GM19328 (cell line): ENCODE data around the gene MYBL2.

ENCODE experiments used
- ATAC-seq: cut with Tn5 transposase; IDR thresholded peaks from one replicate; pipeline ENCODE4 v1.9.1; 2021; ENCODE audit warnings: mild to moderate bottlenecking, moderate library complexity; ENCODE audit not compliant: unreplicated experiment

Gene MYBL2

GRCh38 chr20:43721429-43722152 is 54.7 kb downstream of the MYBL2 start:
- ATAC-seq = no peak

GRCh38 chr20:43722153-43722505 is 55.2 kb downstream of the MYBL2 start:
- ATAC-seq = no peak

DNA sequence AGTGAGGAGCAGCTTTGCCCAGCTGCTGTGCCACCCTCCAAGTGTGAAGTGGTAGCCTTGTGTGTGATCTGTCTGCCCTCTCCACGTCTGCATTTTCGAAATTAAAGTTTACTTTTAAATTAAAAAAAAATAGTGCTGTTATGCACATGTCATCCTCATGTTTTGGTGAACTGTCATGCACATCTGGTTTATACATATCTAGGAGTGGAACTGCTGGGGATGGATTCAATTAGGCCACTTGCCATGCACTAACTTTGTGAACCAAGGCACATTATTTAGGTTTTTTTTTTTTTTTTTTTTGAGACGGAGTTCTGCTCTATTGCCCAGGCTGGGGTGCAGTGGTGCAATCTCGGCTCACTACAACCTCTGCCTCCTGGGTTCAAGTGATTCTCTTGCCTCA is 56.3 kb downstream of the MYBL2 start:
- no peak for ATAC-seq

DNA sequence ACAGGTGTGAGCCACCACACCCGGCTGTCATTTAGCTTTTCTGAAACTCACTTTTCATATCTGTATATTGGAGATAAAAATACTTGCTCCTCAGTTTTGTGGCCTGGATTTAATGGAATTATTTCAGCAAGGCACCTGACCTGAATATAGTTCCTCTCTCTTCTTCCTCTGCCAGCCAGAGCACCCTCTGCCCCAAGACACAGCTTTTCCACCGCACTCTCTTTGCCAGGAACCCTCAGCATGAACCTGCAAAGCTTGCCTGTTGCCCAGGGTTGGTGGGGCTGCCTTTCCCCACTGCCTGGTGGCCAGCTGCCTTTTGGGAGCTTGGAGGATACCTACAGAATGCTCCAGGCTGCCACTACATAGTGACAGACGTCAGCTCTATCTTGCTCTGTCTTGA is 56.8 kb downstream of the MYBL2 start:
- ATAC-seq = no peak

- ATAC-seq = no peak
Measured at GRCh38 chr20:43724383-43724782, 57.5 kb downstream of the MYBL2 start.

DNA sequence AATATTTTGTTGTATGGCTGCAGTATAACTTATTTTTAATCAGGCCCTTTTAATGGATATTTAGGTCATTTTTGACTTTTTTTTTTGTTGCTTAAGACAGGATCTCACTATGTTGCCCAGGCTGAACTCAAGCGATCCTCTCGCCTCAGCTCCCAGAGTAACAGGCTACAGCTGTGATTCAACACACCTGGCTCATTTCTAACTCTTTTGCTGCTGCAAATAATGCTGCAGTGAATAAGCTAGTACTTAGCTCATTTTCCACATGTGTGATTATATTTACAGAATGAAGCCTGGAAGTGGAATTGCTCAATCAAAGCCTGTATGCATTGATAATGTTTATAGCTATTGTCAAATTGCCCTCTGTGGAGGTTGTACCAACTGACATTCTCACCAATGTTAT is 58.8 kb downstream of the MYBL2 start:
- no peak for ATAC-seq

DNA sequence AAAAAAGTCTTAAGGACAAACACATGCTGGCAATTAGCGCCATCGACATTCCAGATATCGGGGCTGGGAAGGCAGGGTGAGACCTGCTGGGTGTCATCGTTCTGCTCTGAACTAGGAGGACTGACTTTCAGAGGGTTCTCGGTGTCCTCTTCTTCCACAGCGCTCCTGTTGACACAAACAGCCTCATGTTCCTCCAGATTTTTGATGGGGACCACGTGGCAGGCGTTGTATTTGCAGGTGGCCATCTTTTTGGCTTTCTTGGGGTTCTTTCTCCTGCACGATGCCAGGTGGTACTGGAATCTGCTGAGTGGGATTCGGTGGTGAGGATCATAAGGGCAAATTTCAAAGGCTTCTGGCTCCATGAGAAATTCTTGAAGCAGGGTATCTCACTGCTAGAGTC is 59.4 kb downstream of the MYBL2 start:
- ATAC-seq = no peak

- no peak for ATAC-seq
Measured at GRCh38 chr20:43726811-43727338, 60.0 kb downstream of the MYBL2 start, which contains the start of gene GTSF1L. GTSF1L (minus strand) TSS chr20:43727002; CDS start chr20:43726694, 308 bp downstream.

DNA sequence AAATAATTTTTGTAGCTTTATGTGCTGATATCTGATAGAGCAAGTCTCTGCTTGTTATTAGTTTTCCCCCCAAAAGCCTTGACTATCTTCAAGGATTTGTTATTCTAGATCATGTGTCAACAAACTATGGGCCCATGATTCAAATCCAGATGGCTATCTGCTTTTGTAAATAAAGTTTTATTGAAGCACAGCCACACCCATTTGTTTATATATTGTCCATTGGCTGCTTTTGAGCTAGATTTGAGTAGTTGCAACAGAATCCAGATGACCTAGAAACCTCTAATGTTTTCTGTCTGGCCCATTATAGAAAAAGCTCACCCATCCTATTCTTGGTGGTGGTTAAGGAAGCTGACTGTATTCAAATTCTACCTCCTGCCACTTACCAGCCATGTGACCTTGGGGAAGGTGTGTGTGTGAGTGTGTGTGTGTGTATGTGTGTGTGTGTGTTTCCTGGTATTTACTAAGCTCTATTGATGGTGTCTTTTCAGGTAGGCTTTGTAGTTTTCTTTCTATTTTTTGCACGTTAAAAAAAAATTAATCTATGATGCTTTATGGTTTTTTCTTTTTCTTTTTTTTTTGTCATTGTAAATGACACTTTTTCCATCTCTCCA is 61.2 kb downstream of the MYBL2 start:
- peak; percentile 67 for ATAC-seq

- ATAC-seq = no peak
Measured at GRCh38 chr20:43728686-43729255, 61.9 kb downstream of the MYBL2 start.

DNA sequence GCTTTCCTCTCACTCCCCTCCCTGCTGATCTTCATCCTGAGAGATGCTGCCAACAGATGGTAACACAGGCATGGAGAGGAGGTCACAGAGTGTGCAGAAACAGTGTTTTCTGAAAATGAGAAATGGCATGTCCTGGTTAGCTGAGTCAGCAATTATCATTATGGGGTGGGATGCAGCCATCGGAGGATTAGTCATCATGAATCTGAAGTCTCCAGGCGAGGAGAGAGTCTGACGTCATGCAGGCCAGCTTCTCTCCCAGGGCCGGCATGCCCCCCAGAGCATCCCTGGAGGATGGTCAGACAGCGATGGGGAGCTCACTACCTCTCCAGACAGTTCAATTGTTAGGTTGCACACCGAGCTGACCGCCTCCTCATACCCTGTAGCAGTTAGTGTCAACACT is 64.6 kb downstream of the MYBL2 start:
- ATAC-seq = no peak

DNA sequence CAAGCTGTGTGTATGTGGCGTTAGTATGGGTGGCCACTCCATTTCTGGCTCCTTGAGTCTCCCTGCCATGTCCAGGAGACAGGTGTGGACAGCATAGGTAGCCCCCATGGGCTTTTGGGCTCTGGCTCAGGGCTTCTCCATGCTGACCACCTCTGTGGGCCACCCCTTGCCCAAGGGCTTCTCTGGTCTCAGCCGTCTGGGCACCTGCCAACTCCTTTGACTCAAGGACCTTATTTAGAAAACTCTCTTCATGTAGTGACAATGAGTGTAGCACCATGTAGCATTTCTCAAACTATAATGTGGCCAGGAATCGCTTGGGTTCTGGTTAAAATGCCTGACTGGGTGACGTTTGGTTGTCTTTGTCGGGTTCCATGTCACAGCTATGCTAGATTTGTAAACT is 65.0 kb downstream of the MYBL2 start:
- no peak for ATAC-seq

GRCh38 chr20:43736588-43737158 is 69.8 kb downstream of the MYBL2 start:
- ATAC-seq = no peak

DNA sequence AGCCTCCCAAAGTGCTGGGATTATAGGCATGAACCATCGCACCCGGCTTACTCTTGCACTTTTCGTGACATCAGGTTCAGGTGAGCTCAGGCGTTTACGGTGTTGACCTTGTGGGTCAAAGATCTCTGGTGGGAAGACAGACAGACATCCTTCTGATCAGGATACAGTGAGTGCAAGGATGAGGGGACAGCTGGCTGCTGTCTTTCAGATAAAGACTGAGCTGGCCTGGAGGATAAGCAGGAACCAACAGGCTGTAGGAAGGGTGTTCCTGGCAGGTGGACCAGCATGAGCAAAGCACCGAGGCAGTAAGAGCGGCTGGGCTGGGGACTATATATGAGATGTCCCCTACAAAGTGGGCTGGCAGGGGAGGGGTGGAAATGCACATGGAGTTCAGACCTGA is 71.0 kb downstream of the MYBL2 start:
- ATAC-seq = no peak

DNA sequence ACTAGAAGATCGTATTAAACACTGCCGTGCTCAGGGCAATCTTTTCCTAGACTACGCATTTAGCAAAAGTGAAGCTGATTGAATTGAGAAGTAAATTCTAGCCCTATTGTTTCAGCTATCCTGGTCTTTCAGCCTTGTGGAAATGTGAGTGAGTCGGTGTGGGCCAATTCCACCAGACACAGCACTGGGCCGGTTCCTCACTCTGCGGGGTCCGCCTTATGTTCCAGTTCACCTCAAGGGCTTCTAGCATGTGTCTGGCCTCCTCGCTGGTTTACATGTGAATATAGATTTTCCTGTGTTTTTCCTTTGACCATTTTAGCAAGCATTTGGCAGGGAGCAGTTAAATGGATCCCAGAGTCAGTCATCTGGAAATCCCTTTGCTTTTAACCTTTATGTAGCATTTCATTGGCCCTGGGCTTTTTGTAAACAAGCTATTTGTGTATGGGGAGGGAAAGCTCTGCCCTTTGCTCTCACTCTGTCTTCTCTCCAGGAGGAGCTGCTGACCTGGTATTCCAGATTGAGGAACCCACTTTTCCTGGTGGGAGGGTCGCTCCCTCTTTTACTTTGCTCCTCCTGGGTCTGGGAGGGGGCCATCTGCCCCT is 72.3 kb downstream of the MYBL2 start:
- no peak for ATAC-seq

DNA sequence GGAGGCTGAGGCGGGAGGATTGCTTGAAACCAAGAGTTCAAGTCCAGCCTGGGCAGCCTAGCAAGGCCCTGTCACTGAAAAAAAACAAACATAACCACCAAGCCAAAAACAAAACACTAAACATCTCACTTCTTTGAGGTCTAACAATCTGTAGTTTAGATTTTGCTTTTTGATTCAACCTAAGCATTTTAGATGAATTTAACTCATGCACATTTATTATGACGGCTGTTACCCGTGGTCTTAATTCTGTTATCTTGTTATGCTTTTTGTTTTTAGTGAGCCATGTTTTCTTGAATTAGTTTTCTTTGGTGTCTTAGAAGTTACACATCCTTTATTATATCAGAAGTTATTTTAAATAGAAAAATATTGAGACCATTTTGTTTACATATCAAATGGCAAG is 73.7 kb downstream of the MYBL2 start:
- ATAC-seq = no peak

DNA sequence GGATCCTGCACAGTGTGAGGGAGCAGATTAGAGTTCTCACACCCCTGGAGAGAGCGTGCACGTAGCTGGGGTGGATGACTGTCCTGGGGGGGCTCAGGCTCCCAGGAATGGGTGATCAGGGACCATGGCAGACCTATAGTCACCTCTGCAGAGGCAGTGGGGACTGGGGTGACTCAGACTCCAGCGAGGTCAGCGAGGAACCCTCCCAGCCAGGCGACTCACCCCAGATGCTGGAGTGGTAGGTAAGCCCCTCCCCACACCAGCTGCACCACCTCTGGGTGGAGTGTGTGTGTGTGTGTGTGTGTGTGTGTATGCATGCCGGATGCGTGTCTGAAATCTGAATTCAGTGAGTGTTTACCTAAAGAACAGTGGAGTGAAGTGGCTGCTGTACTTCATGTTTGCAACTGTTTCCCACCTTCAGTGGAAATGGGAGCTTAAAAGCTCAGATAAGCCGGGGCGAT is 77.3 kb downstream of the MYBL2 start:
- no peak for ATAC-seq

DNA sequence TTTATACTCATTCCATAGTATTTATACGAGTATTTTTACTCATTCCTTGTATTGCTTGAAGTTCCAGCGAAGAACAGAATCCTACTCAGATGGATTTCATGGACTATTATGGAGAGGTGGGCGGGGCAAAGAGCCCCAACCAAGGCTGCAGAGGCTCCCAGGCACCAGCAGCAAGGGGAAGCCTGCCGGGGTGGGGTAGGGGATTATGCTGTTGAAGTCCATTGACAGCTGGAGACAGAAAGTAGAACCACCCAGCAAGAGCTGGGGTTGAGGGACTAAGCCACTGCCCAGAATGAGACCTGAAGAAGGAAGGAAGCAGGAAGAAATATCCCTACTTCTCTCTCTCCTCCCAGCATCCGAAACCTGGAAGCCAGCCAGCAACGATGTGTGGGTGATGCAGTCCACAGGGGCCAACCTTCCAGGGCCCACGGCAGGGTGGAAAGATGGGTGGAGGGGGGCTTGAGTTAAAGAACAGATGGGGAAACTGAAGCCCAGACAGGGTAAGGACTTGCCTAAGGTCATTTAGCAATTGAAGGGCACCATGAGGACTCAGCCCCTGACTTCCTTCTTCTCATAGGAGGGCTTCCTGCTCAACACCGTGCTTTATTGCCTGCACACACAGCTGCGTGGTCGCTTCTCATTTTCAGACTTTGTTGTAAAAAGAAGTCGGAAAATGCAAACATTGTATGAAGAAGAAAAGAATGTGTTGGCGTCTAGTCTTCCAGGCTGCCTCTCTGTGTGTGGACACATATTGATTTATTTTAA is 78.2 kb downstream of the MYBL2 start:
- ATAC-seq = no peak

DNA sequence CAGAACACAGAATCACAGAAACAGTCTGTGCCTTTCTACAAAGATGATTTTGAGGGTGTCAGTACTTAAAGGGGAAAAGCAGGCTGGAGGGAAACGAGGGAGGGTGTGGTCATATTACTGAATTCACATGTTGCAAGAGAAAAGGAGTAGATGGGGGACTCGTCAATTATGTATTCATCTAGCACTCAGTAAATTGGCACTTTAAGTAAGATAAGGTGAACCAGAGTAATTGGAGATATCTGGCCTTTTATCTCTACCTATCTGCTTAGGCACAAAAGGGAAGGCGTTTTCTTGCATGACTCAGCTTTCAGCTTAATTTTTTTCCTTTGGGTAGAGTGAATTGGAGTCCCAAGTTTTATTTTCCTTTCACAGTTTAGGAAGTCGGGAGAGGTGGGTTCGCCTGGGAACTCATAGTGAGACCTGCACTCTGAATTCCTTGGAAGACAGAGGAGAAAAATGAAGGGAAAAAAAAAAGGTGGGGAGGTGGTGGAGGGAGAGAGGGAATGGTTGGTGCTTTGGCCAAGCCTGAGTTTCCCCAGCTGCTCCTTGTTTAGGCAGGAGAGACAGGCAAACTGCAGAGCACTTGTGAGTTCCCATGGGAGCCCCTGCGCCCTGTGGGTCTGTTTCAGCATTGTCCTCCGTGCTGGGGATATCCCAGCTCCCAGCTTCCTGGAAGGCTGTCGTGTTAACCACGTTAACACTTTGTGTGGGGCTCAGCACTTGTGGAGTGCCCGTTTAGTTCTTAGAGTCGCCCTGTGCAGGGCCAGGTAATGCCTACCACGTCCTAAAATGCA is 79.6 kb downstream of the MYBL2 start:
- ATAC-seq = no peak

DNA sequence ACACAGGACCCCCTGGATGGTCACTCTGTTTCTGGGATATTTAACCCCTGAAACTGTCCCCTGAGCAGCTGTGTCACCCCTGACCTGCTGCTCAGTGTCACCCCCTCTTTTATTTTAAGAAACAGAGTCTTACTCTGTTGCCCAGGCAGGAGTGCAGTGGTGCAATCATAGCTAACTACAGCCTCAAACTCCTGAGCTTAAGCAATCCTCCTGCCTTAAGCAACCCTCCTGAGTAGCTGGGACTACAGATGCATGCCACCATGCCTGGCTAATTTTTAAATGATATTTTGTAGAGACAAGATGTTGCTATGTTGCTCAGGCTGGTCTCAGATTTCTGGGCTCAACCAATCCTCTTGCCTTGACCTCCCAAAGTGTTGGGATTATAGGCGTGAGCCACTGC is 81.4 kb downstream of the MYBL2 start:
- ATAC-seq = no peak
